Thyroid gland (tissue), 4 donors: ENCODE results near the gene ZNF80. TPM values are rescaled to one million over a fixed set of nuclear protein-coding genes. Genes with fewer than 3 reads are reported as not detected.
A peak's percentile ranks its signal among the peaks of the same experiment; 100 is the strongest.
"Not testable (repeated sequence)": the region's sequence is repeated elsewhere in the genome, so short reads cannot be mapped to it uniquely, and the experiment has no call there.

ENCODE experiments used
- DNase-seq, 2 donors: peaks; one replicate each; pipeline ENCODE4 v3.0.0-alpha.2; 2019
- H3K27ac ChIP-seq, 3 donors: fragments of 200-600 bp; sonication (generic); 1 replicate in 2 of 3; 2 replicates in 1 of 3; pipeline ENCODE4 v1.5.1; 2016 to 2019; ENCODE audit warnings: mild to moderate bottlenecking in 1 of 3, moderate library complexity in 1 of 3
- H3K27me3 ChIP-seq: fragments of 200-600 bp; sonication (generic); one replicate; pipeline ENCODE4 v1.5.1; 2019
- H3K36me3 ChIP-seq, 2 donors: fragments of 200-600 bp; sonication (generic); one replicate each; pipeline ENCODE4 v1.5.1; 2016 to 2019
- H3K4me1 ChIP-seq, 2 donors: fragments of 200-600 bp; sonication (generic); one replicate each; pipeline ENCODE4 v1.5.1; 2017 to 2019
- H3K4me3 ChIP-seq, 3 donors: fragments of 200-600 bp; sonication (generic); replicated peaks in 1 of 3; 1 replicate in 2 of 3; 2 replicates in 1 of 3; pipeline ENCODE4 v1.5.1; 2016; ENCODE audit warnings: mild to moderate bottlenecking in 1 of 3
- H3K9me3 ChIP-seq: fragments of 200-600 bp; sonication (generic); one replicate; pipeline ENCODE4 v1.5.1; 2017
- CTCF ChIP-seq, 6 experiments: fragments of 200-600 bp in 3 of 6; fragments of 450-650 bp in 3 of 6; sonication (generic) in 3 of 6; IDR thresholded peaks; one replicate each; pipeline ENCODE4 v1.5.1; 2016 to 2019; ENCODE audit warnings: antibody characterized with exemption in 6 of 6, mild to moderate bottlenecking in 2 of 6, inconsistent platforms in 1 of 6, moderate library complexity in 1 of 6
- POLR2A ChIP-seq, 2 donors: fragments of 450-650 bp; IDR thresholded peaks; one replicate each; pipeline ENCODE4 v1.6.1; 2017; ENCODE audit warnings: antibody characterized with exemption in 2 of 2, mild to moderate bottlenecking in 2 of 2, moderate library complexity in 1 of 2
- WGBS, 2 donors: methylation state at CpG; one replicate each; pipeline ENCODE4 v1.1.5; 2017; 5-methylcytosine and 5-hydroxymethylcytosine counted together
- intact Hi-C: fragments of 100-400 bp; cut with DNase I; formaldehyde crosslinking; loops from one replicate; pipeline ENCODE4 v1.15.1; 2023
- total RNA-seq, 4 donors: library from RNA; depleted of rRNA; stranded (reverse); fragments of >200 nt; gene quantifications; one replicate each; pipeline ENCODE4 v1.2.3, GENCODE V29; 2016

The ZNF80 gene
- total RNA-seq, 4 donors from 2014 or later = not detected

- Histone ChIP-seq H3K4me3 (no peak overlapping the region), H3K27me3 (no peaks in the 10 kb centered on the region), H3K27ac (no peak overlapping the region), H3K4me1 (no peaks in the 10 kb centered on the region), H3K9me3 (no peaks in the 10 kb centered on the region), H3K36me3 (no peaks in the 10 kb centered on the region)
- intact Hi-C loops = no loop called here
- no peak for TF ChIP-seq CTCF (IDR thresholded peaks at IDR 0.05)
- TF ChIP-seq POLR2A (IDR thresholded peaks at IDR 0.05) = no peak
- no peak for DNase-seq
These were observed 5.6 kb upstream of the ZNF80 start for GRCh38 chr3:114242947-114243346.

- Histone ChIP-seq H3K4me3 (no peak overlapping the region), H3K4me1 (no peaks in the 10 kb centered on the region), H3K27me3 (no peaks in the 10 kb centered on the region), H3K36me3 (no peaks in the 10 kb centered on the region), H3K9me3 (no peaks in the 10 kb centered on the region), H3K27ac (no peak overlapping the region)
- no peak for TF ChIP-seq POLR2A (IDR thresholded peaks at IDR 0.05)
- no peak for TF ChIP-seq CTCF (IDR thresholded peaks at IDR 0.05)
- no peak for DNase-seq
- 80 to 82% methylated on average over 2 of the region's 2 CpGs for WGBS, 2 donors
- intact Hi-C loops = no loop called here
These were observed 3.9 kb upstream of the ZNF80 start for GRCh38 chr3:114241262-114241661.

- 97 to 100% methylated on average over 2 to 13 of the region's 34 CpGs for WGBS, 2 donors
- H3K27me3 ChIP-seq, H3K36me3 ChIP-seq, H3K4me3 ChIP-seq, H3K27ac ChIP-seq, DNase-seq, intact Hi-C loops, H3K9me3 ChIP-seq, H3K4me1 ChIP-seq: not testable (repeated sequence)
These were observed 888 bp upstream of the ZNF80 start for GRCh38 chr3:114238146-114238785.

- Histone ChIP-seq H3K4me3 (no peak overlapping the region), H3K27ac (no peak overlapping the region), H3K27me3 (no peaks in the 10 kb centered on the region), H3K9me3 (no peaks in the 10 kb centered on the region), H3K36me3 (no peaks in the 10 kb centered on the region), H3K4me1 (no peaks in the 10 kb centered on the region)
- WGBS, 2 donors = 79 to 86% methylated on average over 3 of the region's 3 CpGs
- intact Hi-C loops = no loop called here
- DNase-seq = no peak
- TF ChIP-seq POLR2A (IDR thresholded peaks at IDR 0.05) = no peak
These were observed 1.9 kb downstream of the ZNF80 start for GRCh38 chr3:114235431-114235830.

- Histone ChIP-seq H3K27ac (no peak overlapping the region), H3K4me1 (no peaks in the 10 kb centered on the region), H3K36me3 (no peaks in the 10 kb centered on the region), H3K4me3 (no peak overlapping the region), H3K27me3 (no peaks in the 10 kb centered on the region), H3K9me3 (no peaks in the 10 kb centered on the region)
- intact Hi-C loops = no loop called here
- 83 to 84% methylated on average over 3 of the region's 3 CpGs for WGBS, 2 donors
- TF ChIP-seq CTCF (IDR thresholded peaks at IDR 0.05) (no peak), POLR2A (IDR thresholded peaks at IDR 0.05) (no peak)
- no peak for DNase-seq
These were observed 2.6 kb downstream of the ZNF80 start for GRCh38 chr3:114234745-114235144.

GRCh38 chr3:114231616-114232015, 5.8 kb downstream of the ZNF80 start:
- no peak for TF ChIP-seq POLR2A (IDR thresholded peaks at IDR 0.05)
- intact Hi-C loops = no loop called here
- no peaks in the 10 kb centered on the region for H3K9me3 ChIP-seq
- no peak for DNase-seq
- 88 to 95% methylated on average over 3 of the region's 3 CpGs for WGBS, 2 donors
- no peak overlapping the region for H3K27ac ChIP-seq
- H3K36me3 ChIP-seq = no peaks in the 10 kb centered on the region
- no peaks in the 10 kb centered on the region for H3K27me3 ChIP-seq
- H3K4me1 ChIP-seq = no peaks in the 10 kb centered on the region
- H3K4me3 ChIP-seq = no peak overlapping the region

- no peaks in the 10 kb centered on the region for H3K9me3 ChIP-seq
- no peaks in the 10 kb centered on the region for H3K36me3 ChIP-seq
- intact Hi-C loops = no loop called here
- no peak for TF ChIP-seq POLR2A (IDR thresholded peaks at IDR 0.05)
- peak; percentile 57 to 64 for DNase-seq
- 73 to 80% methylated on average over 1 of the region's 1 CpG for WGBS, 2 donors
- no peak overlapping the region for H3K27ac ChIP-seq
- no peaks in the 10 kb centered on the region for H3K27me3 ChIP-seq
- H3K4me3 ChIP-seq = no peak overlapping the region
- H3K4me1 ChIP-seq = no peaks in the 10 kb centered on the region
These were observed 10.3 kb downstream of the ZNF80 start for GRCh38 chr3:114227076-114227475.
